NCI-H69 (cell line): ENCODE measurements around the gene FAM9C.
"Not testable (repeated sequence)": the region's sequence is repeated elsewhere in the genome, so short reads cannot be mapped to it uniquely, and the experiment has no call there.

ENCODE experiments used
- DNase-seq: peaks from one replicate; lab custom pipeline; 2025; lab: John Stamatoyannopoulos, UW

The FAM9C gene

GRCh38 chrX:13076176-13076961 is 31.9 kb upstream of the FAM9C start:
- no peak for DNase-seq

GRCh38 chrX:13074297-13075262 is 30.2 kb upstream of the FAM9C start:
- DNase-seq, result no peak

GRCh38 chrX:13069771-13070416 is 25.5 kb upstream of the FAM9C start:
- DNase-seq, result no peak

GRCh38 chrX:13068651-13069050 is 24.2 kb upstream of the FAM9C start:
- no peak for DNase-seq

GRCh38 chrX:13067773-13068172 is 23.4 kb upstream of the FAM9C start:
- no peak for DNase-seq

- no peak for DNase-seq
These were observed 22.0 kb upstream of the FAM9C start for GRCh38 chrX:13066391-13066790.

- DNase-seq, result peak; percentile 27
These were observed 20.3 kb upstream of the FAM9C start for GRCh38 chrX:13064599-13065143.

GRCh38 chrX:13063124-13063523 is 18.7 kb upstream of the FAM9C start:
- not testable (repeated sequence) for DNase-seq

- not testable (repeated sequence) for DNase-seq
These were observed 17.9 kb upstream of the FAM9C start for GRCh38 chrX:13062331-13062730.

GRCh38 chrX:13061215-13061708 is 16.8 kb upstream of the FAM9C start:
- DNase-seq, result not testable (repeated sequence)

GRCh38 chrX:13059637-13060499 is 15.4 kb upstream of the FAM9C start:
- DNase-seq, result peak; percentile 5

- DNase-seq, result no peak
These were observed 11.1 kb upstream of the FAM9C start for GRCh38 chrX:13055486-13055885.

GRCh38 chrX:13053171-13053570 is 8.8 kb upstream of the FAM9C start:
- DNase-seq, result no peak

GRCh38 chrX:13051529-13052172 is 7.2 kb upstream of the FAM9C start:
- peak; percentile 16 for DNase-seq

GRCh38 chrX:13051167-13051528 is 6.7 kb upstream of the FAM9C start:
- DNase-seq, result no peak

- DNase-seq, result no peak
These were observed 5.7 kb upstream of the FAM9C start for GRCh38 chrX:13050151-13050550.

GRCh38 chrX:13048280-13048679 is 3.9 kb upstream of the FAM9C start:
- DNase-seq, result peak; percentile 73

GRCh38 chrX:13047759-13048158 is 3.3 kb upstream of the FAM9C start:
- no peak for DNase-seq

- DNase-seq, result no peak
These were observed 1.9 kb upstream of the FAM9C start for GRCh38 chrX:13046141-13046855.

GRCh38 chrX:13043938-13044337 is 482 bp downstream of the FAM9C start:
- no peak for DNase-seq
